Activated CD8-positive, alpha-beta memory T cell treated with anti-CD3 and anti-CD28 coated beads, Interleukin-2, amount 50 U/mL, for 48 hours (primary cell): Measurements from ENCODE around the gene MICA.
A peak's percentile ranks its signal among the peaks of the same experiment; 100 is the strongest.
"Not testable (repeated sequence)": the region's sequence is repeated elsewhere in the genome, so short reads cannot be mapped to it uniquely, and the experiment has no call there.

Source experiments
- DNase-seq: peaks from one replicate; pipeline ENCODE4 v3.0.0-alpha.2; 2020

The MICA gene

DNA sequence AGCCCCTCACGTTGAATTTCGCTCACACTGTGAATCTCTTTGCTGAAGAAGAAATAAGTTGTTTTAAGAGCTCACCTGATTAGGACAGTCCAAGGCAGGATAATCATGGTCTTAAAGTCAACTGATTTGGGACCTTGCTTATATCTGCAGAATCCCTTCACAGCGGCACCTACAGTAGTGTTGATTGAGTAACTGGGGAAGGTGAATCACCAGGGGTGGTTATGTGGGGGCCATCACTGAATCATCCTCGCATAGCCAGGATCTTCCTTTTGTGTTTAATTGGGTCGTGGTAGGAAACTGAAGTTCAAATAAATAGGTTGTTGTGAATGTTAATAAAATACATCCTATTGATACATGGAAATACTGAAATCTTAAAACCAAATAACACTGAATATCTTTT lies 20.2 kb upstream of the MICA start:
- DNase-seq = no peak

DNA sequence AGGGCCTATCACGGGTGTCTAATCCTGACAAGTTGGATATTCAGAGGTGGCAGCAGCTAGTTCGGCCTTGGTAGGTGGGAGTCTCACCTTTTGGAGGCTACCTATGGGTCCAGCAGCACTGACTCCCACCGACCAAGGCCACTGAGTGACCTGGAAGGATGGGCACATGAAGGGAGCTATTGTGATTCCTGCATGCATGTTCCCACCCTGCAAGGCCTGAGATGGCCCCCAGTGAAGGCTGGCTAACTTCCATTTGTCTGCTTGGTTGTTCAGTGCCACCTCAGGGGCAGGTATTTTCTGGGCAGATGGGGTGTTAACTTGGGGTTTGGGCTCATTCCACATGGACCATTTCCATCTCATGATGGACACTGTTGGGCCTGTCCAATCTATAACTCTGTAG lies 18.4 kb upstream of the MICA start:
- DNase-seq = no peak

- no peak for DNase-seq
Measured at GRCh38 chr6:31386099-31386498, 17.3 kb upstream of the MICA start.

DNA sequence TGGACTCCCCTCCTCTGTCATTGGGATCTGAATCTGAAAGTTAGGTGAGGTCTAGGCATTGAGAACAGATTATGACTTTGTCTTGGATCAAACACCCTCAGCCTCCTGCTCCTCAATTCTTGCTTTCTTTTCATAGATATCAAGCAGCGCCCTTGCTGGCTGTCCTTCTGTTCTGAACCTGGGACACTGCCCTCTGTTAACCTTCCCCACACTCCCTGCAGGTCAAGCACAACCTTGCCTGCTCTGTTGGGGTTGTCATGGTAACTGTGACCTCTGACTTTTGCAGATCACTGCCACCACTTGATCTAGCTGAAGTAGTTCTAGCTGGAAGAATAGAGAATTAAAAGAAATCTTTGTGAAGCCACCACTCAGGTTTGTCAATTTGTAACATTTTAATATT lies 16.4 kb upstream of the MICA start:
- DNase-seq = no peak

GRCh38 chr6:31388916-31389801 lies 14.2 kb upstream of the MICA start:
- DNase-seq = not testable (repeated sequence)

GRCh38 chr6:31389802-31390132 lies 13.6 kb upstream of the MICA start:
- DNase-seq = not testable (repeated sequence)

DNA sequence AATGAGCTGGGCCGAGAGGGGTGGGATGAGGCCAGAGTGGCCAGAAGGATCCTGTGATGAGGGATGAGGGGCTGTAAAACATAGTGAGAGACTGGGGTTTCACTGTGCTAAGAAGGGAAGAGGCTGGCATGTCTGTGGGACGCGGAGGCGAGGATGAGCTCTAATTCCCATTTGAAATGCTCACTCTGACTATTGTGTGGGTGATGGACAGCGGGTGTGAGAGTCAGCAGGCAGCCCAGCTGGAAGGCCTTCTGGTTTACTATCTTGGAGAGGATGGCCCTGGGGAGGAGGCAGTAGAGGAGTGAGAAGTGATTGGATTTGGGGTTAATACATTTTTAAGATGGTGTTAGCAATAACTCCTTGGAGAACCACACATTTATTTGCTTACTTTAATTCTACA lies 9.5 kb upstream of the MICA start:
- DNase-seq = no peak

GRCh38 chr6:31394381-31394780 lies 9.0 kb upstream of the MICA start:
- no peak for DNase-seq

DNA sequence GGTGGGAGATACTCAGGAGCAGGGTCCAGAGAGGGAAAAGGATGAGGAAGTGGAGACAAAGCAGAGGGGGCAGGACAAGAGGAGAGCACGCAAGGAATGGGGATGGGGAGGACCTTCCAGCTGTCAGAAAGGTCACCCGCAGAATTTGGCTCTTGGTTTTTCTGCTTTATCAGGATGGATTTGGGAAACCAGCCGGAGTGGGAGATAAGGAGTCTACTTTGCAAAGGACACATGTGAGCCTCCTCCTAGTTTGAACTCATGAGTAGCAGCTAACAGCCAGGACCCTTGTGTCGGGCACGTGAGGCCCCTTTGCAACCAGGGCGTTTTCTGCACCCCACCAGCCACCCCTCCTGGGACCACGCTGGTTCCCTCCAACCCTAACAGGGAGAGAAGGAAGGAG lies 7.6 kb upstream of the MICA start:
- no peak for DNase-seq

DNA sequence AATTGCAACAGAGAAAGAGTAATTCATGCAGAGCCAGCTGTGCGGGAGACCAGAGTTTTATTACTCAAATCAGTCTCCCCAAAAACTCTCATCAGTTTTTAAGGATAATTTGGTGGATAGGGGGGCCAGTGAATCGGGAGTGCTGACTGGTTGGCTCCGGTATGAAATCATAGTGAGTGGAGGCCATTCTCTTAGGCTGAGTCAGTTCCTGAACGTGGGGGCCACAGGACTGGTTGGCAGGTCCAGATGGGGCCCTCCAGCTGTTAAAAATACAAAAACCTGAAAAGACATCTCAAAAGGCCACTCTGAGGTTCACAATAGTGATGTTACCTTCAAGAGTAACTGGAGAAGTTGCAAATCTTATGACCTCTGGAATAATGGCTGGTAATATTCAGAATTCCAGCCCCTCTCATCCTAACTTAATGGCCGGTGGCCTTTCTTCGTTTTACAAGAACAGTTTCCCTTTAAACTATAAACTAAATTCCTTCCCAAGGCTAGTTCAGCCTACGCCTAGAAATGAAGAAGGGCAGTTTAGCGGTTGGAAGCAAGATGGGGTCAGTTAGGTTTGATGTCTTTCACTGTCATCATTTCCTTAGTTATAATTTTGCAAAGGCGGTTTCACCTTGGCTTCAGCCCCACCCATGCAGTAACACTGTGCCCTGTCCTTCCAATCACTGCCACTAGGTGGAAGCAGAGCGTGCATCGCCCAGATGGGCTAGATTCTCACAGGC lies 6.8 kb upstream of the MICA start:
- peak; percentile 95 for DNase-seq

DNA sequence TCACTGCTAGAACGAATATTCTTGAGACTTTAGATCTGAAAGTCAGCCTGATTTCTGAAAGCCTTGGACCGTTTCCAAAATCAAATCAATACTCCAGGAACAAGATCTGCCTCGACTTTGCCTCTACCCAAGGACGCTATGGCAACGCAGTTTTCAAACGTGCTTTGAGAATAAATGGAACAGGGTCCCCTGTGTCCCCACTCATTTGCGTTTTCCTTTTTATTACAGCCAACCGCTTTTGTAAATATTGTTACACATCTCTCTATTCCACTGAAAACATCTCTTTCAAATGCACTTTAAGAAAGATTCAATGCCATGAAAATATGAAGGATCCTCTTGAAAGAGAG lies 6.3 kb upstream of the MICA start:
- DNase-seq = not testable (repeated sequence)

DNA sequence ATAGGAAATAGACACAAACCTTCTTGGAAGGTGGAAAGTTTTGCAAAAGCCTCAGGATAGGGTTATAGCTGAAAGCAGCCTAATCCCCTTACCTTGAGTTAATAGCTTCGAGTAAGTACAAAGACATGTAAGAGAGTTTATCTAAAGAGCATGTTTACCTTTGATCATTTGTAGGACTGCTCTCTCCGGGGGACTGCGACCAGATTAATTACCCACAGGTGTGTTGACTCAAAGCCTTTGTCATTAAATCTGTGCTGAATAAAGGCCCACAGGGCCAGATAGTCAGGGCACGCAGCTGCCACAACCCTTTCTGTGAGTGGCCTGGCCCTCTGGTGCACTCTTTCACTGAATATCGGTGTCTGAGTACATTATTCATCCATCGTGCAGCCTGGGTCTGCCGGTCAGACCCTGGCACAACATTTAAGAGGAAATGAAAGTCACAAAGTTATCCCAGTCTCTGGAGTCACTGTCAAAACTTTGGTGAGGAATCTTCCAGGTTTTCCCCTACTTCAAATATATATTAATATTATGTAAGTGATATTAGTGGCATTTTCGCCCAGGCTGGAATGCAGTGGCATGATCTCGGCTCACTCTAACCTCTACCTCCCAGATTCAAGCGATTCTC lies 5.4 kb upstream of the MICA start:
- no peak for DNase-seq

DNA sequence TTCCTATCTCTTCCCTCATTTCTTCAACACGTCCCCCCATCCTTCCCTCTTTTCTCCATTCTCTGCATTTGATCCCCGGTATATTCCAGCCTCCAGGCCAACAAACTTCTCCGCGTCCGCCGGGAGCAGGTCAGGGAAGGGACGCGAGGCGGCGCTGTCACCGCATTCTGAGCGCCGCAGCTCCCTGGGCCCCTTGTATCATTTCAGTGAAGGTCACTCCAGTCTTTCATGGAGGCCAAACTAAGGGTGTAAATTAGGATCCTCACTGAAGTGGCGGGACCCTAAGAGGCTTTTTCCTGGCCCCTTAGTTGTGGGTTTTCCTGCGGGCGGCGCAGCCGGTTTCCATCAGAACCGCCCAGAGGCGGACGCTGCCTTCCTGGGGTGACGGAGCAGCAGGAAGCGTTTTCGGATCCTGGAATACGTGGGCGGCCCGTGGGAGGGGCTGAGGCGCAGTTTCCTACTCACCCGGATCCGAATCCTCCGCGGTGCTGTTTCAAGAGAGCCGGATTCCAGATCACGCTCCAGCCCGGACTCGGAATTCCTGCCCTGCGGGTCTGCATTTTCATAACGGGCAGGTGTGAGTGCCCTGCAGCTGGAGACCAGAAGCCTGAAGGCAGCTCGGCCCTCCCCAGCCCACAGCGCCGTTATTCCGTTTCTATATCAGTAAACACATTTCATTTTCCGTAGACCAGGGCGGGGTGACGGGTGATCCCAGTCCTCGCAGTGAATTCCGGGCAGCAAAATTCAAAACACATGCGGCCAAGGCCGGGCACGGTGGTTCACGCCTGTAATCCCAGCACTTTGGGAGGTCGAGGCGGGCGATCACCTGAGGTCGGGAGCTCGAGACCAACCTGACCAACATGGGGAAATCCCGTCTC lies 3.6 kb upstream of the MICA start:
- peak; percentile 79 for DNase-seq

GRCh38 chr6:31400467-31401289 lies 2.7 kb upstream of the MICA start:
- peak; percentile 81 for DNase-seq

- DNase-seq = no peak
Measured at GRCh38 chr6:31401403-31401802, 2.0 kb upstream of the MICA start.

GRCh38 chr6:31402324-31403282 lies 792 bp upstream of the MICA start:
- peak; percentile 68 for DNase-seq

GRCh38 chr6:31404061-31404364 lies 618 bp downstream of the MICA start:
- DNase-seq = not testable (repeated sequence)

GRCh38 chr6:31405996-31406395 lies 2.6 kb downstream of the MICA start:
- no peak for DNase-seq

DNA sequence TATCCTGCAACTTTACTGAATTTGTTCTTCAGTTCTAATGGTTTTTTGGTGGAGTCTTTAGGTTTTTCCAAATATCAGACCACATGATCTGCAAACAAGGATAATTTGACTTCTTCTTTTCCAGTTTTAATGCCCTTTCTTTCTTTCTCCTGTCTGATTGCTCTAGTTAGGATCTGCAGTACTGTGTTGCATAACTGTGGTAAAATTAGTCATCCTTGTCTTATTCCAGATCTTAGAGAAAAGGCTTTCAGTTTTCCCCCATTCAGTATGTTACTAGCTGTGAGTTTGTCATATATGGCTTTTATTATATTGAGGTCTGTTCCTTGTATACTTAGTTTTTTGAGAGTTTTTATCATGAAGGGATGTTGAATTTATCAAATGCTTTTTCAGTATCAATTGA lies 4.3 kb downstream of the MICA start:
- no peak for DNase-seq

DNA sequence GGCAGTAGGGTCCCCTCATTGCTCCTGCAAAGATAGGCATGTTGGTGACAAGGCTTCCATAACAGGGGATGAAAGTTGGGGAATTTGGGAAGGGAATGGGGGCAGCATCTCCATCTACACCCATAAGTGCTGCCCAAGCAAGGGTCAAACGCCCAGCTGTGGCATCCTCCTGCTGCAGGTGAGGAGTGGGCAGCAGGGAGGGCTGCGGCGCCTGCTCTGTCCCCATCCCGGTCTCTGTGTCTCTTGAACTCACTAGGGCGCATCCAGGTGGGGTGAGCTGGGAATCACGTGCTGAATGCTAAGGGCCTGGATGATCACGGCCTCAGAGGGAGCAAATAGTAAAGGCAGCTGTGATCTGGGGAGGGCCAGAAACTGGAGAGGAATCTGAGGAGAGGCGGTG lies 9.1 kb downstream of the MICA start:
- no peak for DNase-seq

DNA sequence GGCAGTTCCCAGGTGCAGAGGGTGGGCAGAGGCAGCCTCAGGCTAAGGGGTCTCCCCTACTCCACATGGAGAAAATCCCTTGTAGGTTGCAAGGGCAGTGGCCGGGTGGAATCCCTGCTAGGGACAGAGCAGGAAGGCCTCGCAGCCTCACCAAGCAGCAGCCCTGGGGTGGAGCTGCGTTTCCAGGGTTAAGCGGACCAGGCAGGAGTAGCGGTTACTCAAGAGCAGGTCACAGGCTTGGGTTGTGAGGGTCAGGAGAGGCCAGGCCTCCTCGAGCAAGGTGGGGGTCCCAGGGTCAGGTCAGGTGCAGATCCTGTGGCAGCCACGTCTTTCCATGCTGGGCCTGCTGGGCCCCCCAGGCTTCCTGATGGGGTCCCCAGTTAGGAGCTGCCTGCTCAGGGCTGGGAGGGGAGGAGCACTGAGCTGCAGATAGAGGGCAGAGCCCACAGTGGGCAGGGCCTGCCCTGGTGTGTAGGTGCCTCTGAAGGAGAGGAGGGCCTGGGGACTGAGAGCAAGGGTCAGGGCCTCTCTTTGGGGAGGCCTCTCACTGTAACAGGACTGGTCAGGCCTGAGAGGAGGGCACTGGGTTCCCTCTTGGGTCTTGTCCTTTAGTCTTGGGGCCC lies 10.9 kb downstream of the MICA start:
- not testable (repeated sequence) for DNase-seq
